ENCODE data around the gene P2RX6.

Gene P2RX6

GRCh38 chr22:21028277-21029251 lies 13.6 kb downstream of the P2RX6 start:
- TF ChIP-seq, protein P1, sequence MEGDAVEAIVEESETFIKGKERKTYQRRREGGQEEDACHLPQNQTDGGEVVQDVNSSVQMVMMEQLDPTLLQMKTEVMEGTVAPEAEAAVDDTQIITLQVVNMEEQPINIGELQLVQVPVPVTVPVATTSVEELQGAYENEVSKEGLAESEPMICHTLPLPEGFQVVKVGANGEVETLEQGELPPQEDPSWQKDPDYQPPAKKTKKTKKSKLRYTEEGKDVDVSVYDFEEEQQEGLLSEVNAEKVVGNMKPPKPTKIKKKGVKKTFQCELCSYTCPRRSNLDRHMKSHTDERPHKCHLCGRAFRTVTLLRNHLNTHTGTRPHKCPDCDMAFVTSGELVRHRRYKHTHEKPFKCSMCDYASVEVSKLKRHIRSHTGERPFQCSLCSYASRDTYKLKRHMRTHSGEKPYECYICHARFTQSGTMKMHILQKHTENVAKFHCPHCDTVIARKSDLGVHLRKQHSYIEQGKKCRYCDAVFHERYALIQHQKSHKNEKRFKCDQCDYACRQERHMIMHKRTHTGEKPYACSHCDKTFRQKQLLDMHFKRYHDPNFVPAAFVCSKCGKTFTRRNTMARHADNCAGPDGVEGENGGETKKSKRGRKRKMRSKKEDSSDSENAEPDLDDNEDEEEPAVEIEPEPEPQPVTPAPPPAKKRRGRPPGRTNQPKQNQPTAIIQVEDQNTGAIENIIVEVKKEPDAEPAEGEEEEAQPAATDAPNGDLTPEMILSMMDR (IDR thresholded peaks at IDR 0.05; ENCODE audit: low read depth, low read length), result no peak
- no peak overlapping the region for H3K4me3 ChIP-seq (ENCODE audit: low read depth, low read length)

- H3K4me3 ChIP-seq (ENCODE audit: low read depth, low read length), result no peak overlapping the region
- TF ChIP-seq, protein P1 (IDR thresholded peaks at IDR 0.05; ENCODE audit: low read depth, low read length), result no peak
Measured at GRCh38 chr22:21029486-21030025, 14.6 kb downstream of the P2RX6 start.

GRCh38 chr22:21030032-21030431 lies 15.1 kb downstream of the P2RX6 start:
- no peak overlapping the region for H3K4me3 ChIP-seq (ENCODE audit: low read depth, low read length)
- TF ChIP-seq, protein P1 (IDR thresholded peaks at IDR 0.05; ENCODE audit: low read depth, low read length), result no peak

GRCh38 chr22:21030621-21031544 lies 15.9 kb downstream of the P2RX6 start:
- H3K4me3 ChIP-seq (ENCODE audit: low read depth, low read length), result no peak overlapping the region
- TF ChIP-seq, protein P1 (IDR thresholded peaks at IDR 0.05; ENCODE audit: low read depth, low read length), result no peak

GRCh38 chr22:21031545-21032036 lies 16.6 kb downstream of the P2RX6 start:
- TF ChIP-seq, protein P1 (IDR thresholded peaks at IDR 0.05; ENCODE audit: low read depth, low read length), result no peak
- no peak overlapping the region for H3K4me3 ChIP-seq (ENCODE audit: low read depth, low read length)

- TF ChIP-seq, protein P1 (IDR thresholded peaks at IDR 0.05; ENCODE audit: low read depth, low read length), result no peak
- H3K4me3 ChIP-seq (ENCODE audit: low read depth, low read length), result no peak within 1 kb of the TSS
Measured at GRCh38 chr22:21032037-21032867, 17.3 kb downstream of the P2RX6 start, which contains the start of gene SLC7A4. TSS of gene SLC7A4 (minus strand) at chr22:21032561. CDS start at chr22:21031812, 749 bp downstream.

Measured in WI38 (cell line).